ENCODE data around the gene RCSD1. TPM values are rescaled to one million over a fixed set of nuclear protein-coding genes. Genes with fewer than 3 reads are reported as not detected.

The RCSD1 gene
- total and polyA plus RNA-seq, 2 of the 4 experiments (the other 2 are of a cell fraction): 0.03 TPM; not detected in 1

GRCh38 chr1:167722870-167723251 lies 92.8 kb downstream of the RCSD1 start:
- no CpG with 5 or more reads among the region's 4 CpGs for whole genome bisulfite sequencing, 2 experiments (ENCODE audit: extremely low coverage in 2 of 2, insufficient read length in 1 of 2)
- no peak overlapping the region for H4K8ac ChIP-seq (ENCODE audit: low read depth in 2 of 2, low read length in 2 of 2)
- no peak overlapping the region for H2AFZ ChIP-seq (replicated peaks; ENCODE audit: low read length, poor library complexity)
- peaks cover 20% of the 10 kb centered on the region for H3K9me1 ChIP-seq (ENCODE audit: insufficient read depth, low read length)
- peak overlapping the region; percentile 92 for H3K4me2 ChIP-seq (ENCODE audit: low read depth, low read length)
- peak overlapping the region; percentile 56 for H2BK5ac ChIP-seq (ENCODE audit: low read depth, low read length, poor library complexity, severe bottlenecking)
- H3K14ac ChIP-seq (replicated peaks; ENCODE audit: low read depth, low read length): peak overlapping the region; percentile 28; the same call in 1 of the 2 replicates
- H3K36me3 ChIP-seq (ENCODE audit: control insufficient read depth, insufficient read depth, low read length): no peaks in the 10 kb centered on the region; the same call in 1 of the 2 replicates
- H4K5ac ChIP-seq (ENCODE audit: low read depth, low read length): no peak overlapping the region
- no peak overlapping the region for H2BK120ac ChIP-seq (ENCODE audit: low read depth, low read length)
- H3K18ac ChIP-seq (ENCODE audit: low read depth, low read length): no peak overlapping the region
- dilution Hi-C loops (cut with HindIII; ENCODE audit: low sequenced_read_pairs, unreplicated experiment): no loop called here
- H3K23ac ChIP-seq (ENCODE audit: low read depth, low read length): peak overlapping the region; percentile 84; the same call in 1 of the 2 replicates
- no peaks in the 10 kb centered on the region for H3K27me3 ChIP-seq (ENCODE audit: control insufficient read depth, insufficient read depth, low read length)
- no peaks in the 10 kb centered on the region for H3K9me3 ChIP-seq (ENCODE audit: control insufficient read depth, insufficient read depth, low read length)
- H4K91ac ChIP-seq (ENCODE audit: insufficient read depth, low read depth, low read length): no peak overlapping the region
- no peak overlapping the region for H3K4ac ChIP-seq (ENCODE audit: low read depth, low read length)
- H2AK5ac ChIP-seq (ENCODE audit: low read depth, low read length): no peak overlapping the region
- in situ Hi-C loops (cut with MboI; ENCODE audit: low sequenced_read_pairs): loop anchor here (5.0 kb wide), 1 partner anchor 74 kb away; no protein-coding TSS in a partner anchor
- H3K4me3 ChIP-seq (ENCODE audit: insufficient read depth, low read depth, low read length): peak overlapping the region; percentile 89
- no peak overlapping the region for H2BK15ac ChIP-seq (ENCODE audit: low read depth, low read length)
- H4K20me1 ChIP-seq (ENCODE audit: insufficient read depth, low read length): peaks cover 52% of the 10 kb centered on the region
- DNase-seq (no peak), ATAC-seq (ENCODE audit: low read depth) (no peak)
- intact Hi-C loops (cut with micrococcal nuclease): loop anchor here (2.0 to 5.0 kb wide), 2 partner anchors 34 to 214 kb away; partner anchors contain the start of genes DCAF6 and MPC2
- peaks cover 10% of the 10 kb centered on the region for H3K4me1 ChIP-seq (ENCODE audit: control insufficient read depth, insufficient read depth, low read length)
- no TSS peak for BruUV-seq (replicated peaks)
- H3K9ac ChIP-seq (ENCODE audit: low read depth, low read length): peak overlapping the region; percentile 86
- H3K79me1 ChIP-seq (ENCODE audit: low read depth in 1 of 2, low read length in 2 of 2): peaks cover 15 to 49% of the 10 kb centered on the region in 2 experiments; a peak in 3 of 4 replicates
- no peak overlapping the region; the same call in 1 of the 2 replicates for H3K27ac ChIP-seq (ENCODE audit: insufficient read depth, low read length)
- ChIA-PET POLR2A (ENCODE audit: unreplicated experiment) (interaction anchor here (1.0 kb wide), 1 partner anchor 98 kb away, joined by 3 read pairs; no protein-coding TSS in a partner anchor), CTCF (no interaction called here)
- no peak overlapping the region for H2BK20ac ChIP-seq (ENCODE audit: low read depth, low read length)
- TF ChIP-seq BHLHE40 (IDR thresholded peaks at IDR 0.05; ENCODE audit: low read depth, low read length) (no peak), CHD1 (IDR thresholded peaks at IDR 0.05; ENCODE audit: low read depth, low read length) (no peak), MXI1 (IDR thresholded peaks at IDR 0.05; ENCODE audit: borderline replicate concordance, low read depth, low read length) (no peak), FOS (IDR thresholded peaks at IDR 0.05; ENCODE audit: low read depth, low read length) (no peak), MAZ (IDR thresholded peaks at IDR 0.05; ENCODE audit: borderline replicate concordance, low read depth, low read length) (no peak), RCOR1 (IDR thresholded peaks at IDR 0.05; ENCODE audit: insufficient replicate concordance, low read length) (no peak), SMC3 (IDR thresholded peaks at IDR 0.05; ENCODE audit: low read depth, low read length) (no peak), RAD21 (IDR thresholded peaks at IDR 0.05; ENCODE audit: low read length) (no peak), MAFK (IDR thresholded peaks at IDR 0.05; ENCODE audit: low read depth, low read length) (no peak), CTCF (conservative IDR thresholded peaks at IDR 0.05; ENCODE audit: low read depth, low read length) (no peak), RFX5 (IDR thresholded peaks at IDR 0.05; ENCODE audit: low read depth, low read length) (no peak), NFE2L2 (IDR thresholded peaks at IDR 0.05; ENCODE audit: low read depth, low read length) (no peak), ELK1 (IDR thresholded peaks at IDR 0.05; ENCODE audit: borderline replicate concordance, low read depth, low read length) (no peak), CEBPB (IDR thresholded peaks at IDR 0.05; ENCODE audit: low read depth, low read length) (no peak), POLR2A (IDR thresholded peaks at IDR 0.05; ENCODE audit: low read depth, low read length) (no peak)
- no peak overlapping the region for H3K56ac ChIP-seq (ENCODE audit: extremely low read depth, insufficient read depth, low read length)
- no peak overlapping the region for H2AK9ac ChIP-seq (replicated peaks; ENCODE audit: low read depth, low read length, poor library complexity)

Measured in IMR-90 (cell line).